GDM1 (cell line): ENCODE data around the gene C1orf53.
"Not testable (repeated sequence)": the region's sequence is repeated elsewhere in the genome, so short reads cannot be mapped to it uniquely, and the experiment has no call there.

Source experiments
- DNase-seq: peaks from one replicate; lab custom pipeline; 2025; lab: John Stamatoyannopoulos, UW

C1orf53 gene

GRCh38 chr1:197920414-197921117 lies 18.1 kb downstream of the C1orf53 start:
- no peak for DNase-seq

GRCh38 chr1:197921235-197922069 lies 19.0 kb downstream of the C1orf53 start:
- DNase-seq = no peak

- no peak for DNase-seq
Measured at GRCh38 chr1:197922070-197922390, 19.6 kb downstream of the C1orf53 start.

DNA sequence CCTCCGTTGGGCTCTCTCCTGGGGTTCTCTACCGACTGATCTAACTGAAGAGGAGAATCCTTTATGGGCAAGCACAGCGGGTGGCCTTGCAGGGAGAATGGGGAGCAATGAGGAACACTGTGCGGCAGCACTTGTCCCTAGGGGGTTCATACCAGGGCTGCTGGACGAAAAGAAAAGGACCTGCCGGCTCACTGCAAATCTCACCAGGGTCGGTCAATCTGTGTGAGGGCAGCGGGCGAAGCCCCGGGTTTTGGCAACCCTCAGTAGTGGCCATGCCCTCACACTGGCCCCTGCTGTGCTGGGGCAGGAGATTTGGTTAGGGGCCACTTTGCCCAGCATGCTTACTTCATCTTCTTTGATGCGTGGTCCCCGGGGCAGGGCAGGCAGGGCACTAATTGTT lies 20.6 kb downstream of the C1orf53 start:
- DNase-seq = no peak

DNA sequence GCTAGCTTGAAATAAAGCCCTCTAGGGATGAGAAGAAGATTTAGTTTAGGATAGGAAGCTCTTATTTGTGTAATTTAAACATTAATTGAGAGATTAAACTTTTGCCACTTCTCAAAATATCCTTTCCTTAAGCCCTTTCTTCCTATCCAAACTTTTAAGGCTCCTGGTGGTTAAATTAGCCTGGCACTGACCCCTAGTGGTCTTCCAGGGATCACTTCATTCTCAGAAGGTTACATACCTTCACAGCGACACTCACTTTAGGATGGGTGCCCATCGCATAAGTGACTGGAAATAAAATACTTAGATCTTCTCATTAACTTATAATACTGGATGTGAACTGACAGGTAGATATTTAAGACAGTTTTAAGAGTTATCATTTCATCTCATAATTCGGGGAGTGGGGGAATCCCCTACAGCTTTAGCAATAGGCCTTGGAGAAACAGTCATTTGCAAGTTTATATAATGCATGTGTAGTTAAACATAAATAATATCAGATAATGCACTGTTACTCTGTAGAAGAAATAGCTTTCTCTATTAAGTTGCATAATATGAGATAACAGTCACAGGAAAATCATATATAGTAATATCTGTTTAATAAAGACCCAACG lies 22.2 kb downstream of the C1orf53 start:
- DNase-seq = no peak

DNA sequence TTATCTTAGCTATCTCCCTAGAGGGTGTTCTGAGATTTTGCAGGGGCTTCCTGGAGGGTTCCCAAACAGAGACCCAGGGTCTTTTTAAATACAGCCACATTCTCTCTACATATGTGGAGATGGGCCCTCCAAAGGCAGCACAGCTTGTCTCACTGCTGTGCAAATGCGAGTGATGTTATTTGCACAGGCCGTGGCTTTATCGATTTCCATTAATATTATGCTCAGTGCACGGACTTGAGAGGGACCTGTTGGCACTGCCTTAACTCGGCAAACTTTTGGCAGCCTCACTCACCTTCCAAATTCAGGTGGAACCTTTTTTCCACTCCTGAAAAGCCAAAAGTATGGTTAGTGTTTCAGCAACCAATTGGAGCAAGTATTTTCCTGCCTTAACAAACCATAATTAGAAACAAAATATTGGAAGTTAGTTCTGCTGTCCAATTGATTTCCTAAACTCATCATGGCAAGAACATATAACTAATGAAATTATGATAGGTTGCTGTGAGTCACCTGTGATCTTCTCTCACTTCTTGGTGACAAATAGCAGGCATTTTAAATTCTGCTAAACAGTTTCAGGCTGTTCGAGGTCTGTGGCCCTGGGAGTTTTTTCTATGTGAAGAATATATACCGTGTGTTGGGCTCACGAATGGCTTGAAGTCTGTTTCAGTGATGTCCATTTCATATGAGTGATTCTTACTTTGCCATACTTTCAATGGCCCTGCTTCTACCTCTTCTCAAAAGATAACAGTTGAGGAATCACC lies 25.7 kb downstream of the C1orf53 start:
- no peak for DNase-seq

DNA sequence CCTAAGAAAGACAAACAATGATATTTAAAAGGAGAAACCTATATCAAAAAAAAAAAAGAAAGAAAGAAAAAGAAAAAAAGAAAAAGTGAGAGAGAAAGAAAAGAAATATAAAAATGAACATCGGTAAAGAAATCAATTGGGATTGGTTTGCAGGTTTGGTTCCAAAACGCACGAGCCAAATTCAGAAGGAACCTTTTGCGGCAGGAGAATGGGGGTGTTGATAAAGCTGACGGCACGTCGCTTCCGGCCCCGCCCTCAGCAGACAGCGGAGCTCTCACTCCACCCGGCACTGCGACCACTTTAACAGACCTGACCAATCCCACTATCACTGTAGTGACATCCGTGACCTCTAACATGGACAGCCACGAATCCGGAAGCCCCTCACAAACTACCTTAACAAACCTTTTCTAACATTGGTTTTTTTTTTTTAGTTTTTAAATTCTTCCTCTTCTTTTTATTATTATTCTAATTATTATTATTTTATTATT lies 26.5 kb downstream of the C1orf53 start:
- peak; percentile 23 for DNase-seq

GRCh38 chr1:197933016-197933415 lies 30.6 kb downstream of the C1orf53 start:
- DNase-seq = no peak

DNA sequence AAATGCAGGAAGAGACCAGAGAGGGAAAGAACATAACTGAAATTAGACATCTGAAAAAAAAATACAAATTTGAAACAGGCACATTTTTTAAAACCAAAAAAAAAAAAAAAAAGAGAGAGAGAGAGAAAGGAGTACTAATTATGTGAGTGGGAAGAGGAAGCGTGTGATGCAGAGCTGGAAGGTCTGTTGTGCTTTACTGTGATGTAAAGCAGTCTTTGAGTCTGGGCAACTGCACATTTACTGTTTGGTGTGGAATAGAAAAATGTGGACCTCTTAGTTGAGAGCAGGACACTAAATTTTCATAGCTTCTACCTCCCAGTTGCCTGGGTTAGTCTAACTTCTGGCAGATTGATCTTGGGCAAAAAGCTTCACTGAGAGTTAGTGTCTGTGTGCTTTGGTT lies 31.2 kb downstream of the C1orf53 start:
- no peak for DNase-seq

GRCh38 chr1:197937381-197937780 lies 35.0 kb downstream of the C1orf53 start:
- no peak for DNase-seq

DNA sequence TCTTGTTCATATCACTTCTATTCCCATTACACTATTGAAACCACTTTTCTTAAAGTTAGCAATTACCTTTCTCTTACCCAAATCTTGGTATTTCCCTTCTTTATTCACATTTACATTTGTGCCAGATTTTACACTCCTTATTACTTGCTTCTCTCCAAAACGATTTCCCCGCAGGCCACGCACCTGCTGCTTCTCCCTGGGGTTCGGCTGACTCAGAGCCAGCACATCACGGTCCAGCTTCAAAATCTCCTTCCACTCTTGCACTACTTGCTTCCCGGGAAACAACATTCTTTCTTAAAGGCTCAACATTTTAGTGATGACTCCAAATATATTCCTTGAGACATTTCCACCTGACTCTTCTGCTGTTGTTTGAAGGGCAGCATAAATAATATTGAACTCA lies 35.5 kb downstream of the C1orf53 start:
- DNase-seq = no peak

GRCh38 chr1:197939159-197939980 lies 36.9 kb downstream of the C1orf53 start:
- not testable (repeated sequence) for DNase-seq

GRCh38 chr1:197942042-197942441 lies 39.6 kb downstream of the C1orf53 start:
- DNase-seq = no peak

DNA sequence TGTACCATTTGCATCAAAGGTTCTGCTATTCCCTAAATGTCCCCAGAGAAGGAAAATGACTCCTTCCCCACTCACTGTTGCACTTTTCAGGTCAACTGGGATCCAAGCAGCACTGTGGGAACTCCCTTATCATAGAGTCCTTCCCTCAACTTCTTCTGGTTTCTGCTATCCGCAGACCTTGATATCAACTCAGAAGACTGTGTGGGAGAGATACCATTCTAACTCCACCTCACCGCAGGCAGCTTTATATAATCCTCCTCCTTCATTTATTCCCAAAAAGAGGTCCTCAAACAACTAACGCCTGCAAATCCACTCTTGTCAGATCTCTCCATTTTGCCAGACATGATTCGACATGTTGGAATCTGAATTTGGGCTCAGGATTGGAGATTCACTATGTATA lies 42.1 kb downstream of the C1orf53 start:
- DNase-seq = no peak

GRCh38 chr1:197948926-197949899 lies 46.8 kb downstream of the C1orf53 start:
- DNase-seq = no peak

DNA sequence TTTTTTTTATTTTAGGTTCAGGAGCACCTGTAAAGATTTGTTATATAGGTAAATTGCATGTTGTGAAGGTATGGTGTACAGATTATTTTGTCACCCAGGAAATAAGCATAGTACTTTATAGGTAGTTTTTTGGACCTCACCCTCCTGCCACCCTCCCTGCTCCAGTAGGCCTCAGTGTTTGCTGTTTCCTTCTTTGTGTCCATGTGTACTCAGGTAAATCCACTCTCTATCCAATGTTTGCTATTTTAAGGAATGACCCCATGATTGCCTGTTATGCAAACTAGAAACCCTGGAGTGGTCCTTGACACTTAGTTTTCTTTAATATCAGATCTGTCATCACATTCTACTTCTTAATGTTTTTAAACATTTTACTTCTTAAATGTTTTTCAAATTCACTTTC lies 48.7 kb downstream of the C1orf53 start:
- DNase-seq = no peak

GRCh38 chr1:197951617-197952175 lies 49.3 kb downstream of the C1orf53 start:
- DNase-seq = no peak

DNA sequence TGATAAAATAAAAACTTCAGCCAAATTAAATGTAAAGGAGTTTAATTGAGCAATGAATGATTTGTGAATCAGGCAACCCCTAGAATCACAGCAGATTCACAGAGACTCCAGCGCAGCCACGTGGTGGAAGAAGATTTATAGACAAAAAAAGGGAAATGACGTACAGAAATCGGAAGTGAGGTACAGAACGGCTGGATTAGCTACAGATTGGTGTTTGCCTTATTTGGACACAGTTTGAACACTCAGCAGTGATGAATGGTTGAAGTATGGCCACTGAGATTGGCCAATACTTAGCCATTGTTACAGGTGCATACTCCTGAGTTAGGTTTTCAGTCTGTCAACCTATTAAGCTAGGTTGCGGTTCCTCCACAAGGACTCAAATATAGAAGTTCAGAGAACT lies 51.0 kb downstream of the C1orf53 start:
- DNase-seq = not testable (repeated sequence)

DNA sequence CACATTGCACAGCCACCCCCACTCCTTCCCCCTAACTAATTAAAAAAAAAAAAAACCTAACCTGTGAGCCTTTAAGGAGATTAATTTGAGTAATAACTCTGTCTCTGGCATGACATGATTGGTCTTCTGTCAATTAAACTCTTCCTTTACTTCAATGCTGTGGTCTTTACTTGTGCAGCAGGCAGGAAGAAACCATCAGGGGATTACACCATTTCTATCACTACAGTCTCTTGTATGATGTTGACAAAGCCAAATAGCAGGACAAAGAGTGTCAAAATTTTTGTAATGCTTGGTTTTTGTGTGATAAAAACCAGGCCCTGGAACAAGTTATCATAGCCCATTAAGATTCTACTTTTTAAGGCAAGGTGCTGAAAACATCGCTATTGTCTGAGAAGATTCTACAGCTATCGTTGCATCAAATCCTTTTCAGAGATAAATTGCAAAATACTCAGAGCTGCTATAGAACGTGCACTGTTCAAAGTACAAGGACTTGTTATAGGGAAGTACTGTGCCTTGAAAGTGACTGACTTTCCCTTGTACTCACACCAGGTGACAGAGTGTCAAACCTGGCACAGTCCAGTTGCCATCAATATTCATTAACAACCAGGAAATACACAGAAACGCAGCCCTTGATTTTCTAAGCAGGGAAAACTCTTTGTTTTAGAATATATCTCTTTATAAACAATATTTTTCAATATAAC lies 52.4 kb downstream of the C1orf53 start:
- DNase-seq = no peak
